GM23338 (cell line): ENCODE results near the gene LRRC28. TPM values are rescaled to one million over a fixed set of nuclear protein-coding genes. Genes with fewer than 3 reads are reported as not detected.

ENCODE experiments used
- ATAC-seq: fragments of 200-7000 bp; cut with Tn5 transposase; 3 replicates; pipeline ENCODE4 v1.9.1; 2020
- DNase-seq: peaks from one replicate; pipeline ENCODE4 v3.0.0-alpha.2; 2015; ENCODE audit warnings: low spot score
- H2AFZ ChIP-seq: fragments of 200-600 bp; sonication (generic); 2 replicates; pipeline ENCODE4 v1.8.0; 2016; ENCODE audit warnings: antibody characterized with exemption, mild to moderate bottlenecking, moderate library complexity
- H3F3A ChIP-seq: fragments of 200-600 bp; sonication (generic); replicated peaks from 2 replicates; pipeline ENCODE4 v1.8.0; 2017; ENCODE audit warnings: antibody characterized with exemption, mixed run types, low read depth
- H3K27ac ChIP-seq: fragments of 200-600 bp; sonication (generic); 2 replicates; pipeline ENCODE4 v1.6.1; 2016; ENCODE audit warnings: low read depth
- H3K27me3 ChIP-seq: fragments of 200-600 bp; sonication (generic); 2 replicates; pipeline ENCODE4 v1.8.0; 2016; ENCODE audit warnings: mild to moderate bottlenecking, mixed run types, moderate library complexity; ENCODE audit not compliant: insufficient read depth
- H3K36me3 ChIP-seq: fragments of 200-600 bp; sonication (generic); 2 replicates; pipeline ENCODE4 v1.8.0; 2016; ENCODE audit warnings: mild to moderate bottlenecking; ENCODE audit not compliant: insufficient read depth
- H3K4me1 ChIP-seq: fragments of 200-600 bp; sonication (generic); 2 replicates; pipeline ENCODE4 v1.8.0; 2016; ENCODE audit warnings: mild to moderate bottlenecking, moderate library complexity; ENCODE audit not compliant: insufficient read depth
- H3K4me2 ChIP-seq: fragments of 200-600 bp; sonication (generic); 2 replicates; pipeline ENCODE4 v1.7.1; 2017; ENCODE audit warnings: mixed run types
- H3K4me3 ChIP-seq: fragments of 200-600 bp; sonication (generic); 2 replicates; pipeline ENCODE4 v1.6.1; 2016; ENCODE audit warnings: mixed run types
- H3K79me2 ChIP-seq: fragments of 200-600 bp; sonication (generic); replicated peaks from 2 replicates; pipeline ENCODE4 v1.8.0; 2017; ENCODE audit warnings: mild to moderate bottlenecking; ENCODE audit not compliant: insufficient read depth
- H3K9me2 ChIP-seq: fragments of 200-600 bp; sonication (generic); 2 replicates; pipeline ENCODE4 v1.8.0; 2017; ENCODE audit not compliant: insufficient read depth
- H4K20me1 ChIP-seq: fragments of 200-600 bp; sonication (generic); replicated peaks from 2 replicates; pipeline ENCODE4 v1.8.0; 2017; ENCODE audit warnings: mild to moderate bottlenecking; ENCODE audit not compliant: insufficient read depth
- H3K27ac Mint-ChIP-seq: 2 replicates; pipeline ENCODE4 v1.8.0; 2020; ENCODE audit warnings: inconsistent platforms, mild to moderate bottlenecking, moderate library complexity, mixed read lengths
- H3K27me3 Mint-ChIP-seq: 3 replicates; pipeline ENCODE4 v1.8.0; 2022; ENCODE audit warnings: low read depth, mild to moderate bottlenecking, moderate library complexity, mixed read lengths, inconsistent platforms; ENCODE audit not compliant: insufficient read depth, poor library complexity
- H3K36me3 Mint-ChIP-seq: 3 replicates; pipeline ENCODE4 v1.8.0; 2021; ENCODE audit warnings: low read depth, mild to moderate bottlenecking, inconsistent platforms, moderate library complexity, mixed read lengths
- H3K4me1 Mint-ChIP-seq: 3 replicates; pipeline ENCODE4 v1.8.0; 2020; ENCODE audit warnings: mild to moderate bottlenecking, inconsistent platforms, mixed read lengths
- H3K4me3 Mint-ChIP-seq: 3 replicates; pipeline ENCODE4 v1.8.0; 2021; ENCODE audit warnings: moderate library complexity, mild to moderate bottlenecking, inconsistent platforms, mixed read lengths
- H3K9me3 Mint-ChIP-seq: 3 replicates; pipeline ENCODE4 v1.8.0; 2020; ENCODE audit warnings: moderate library complexity, mild to moderate bottlenecking, inconsistent platforms, mixed read lengths
- EZH2 ChIP-seq: fragments of 200-600 bp; sonication (generic); IDR thresholded peaks from one replicate; pipeline ENCODE4 v1.8.0; 2017; ENCODE audit warnings: antibody characterized with exemption, mild to moderate bottlenecking, low read depth; ENCODE audit not compliant: unreplicated experiment
- POLR2AphosphoS5 ChIP-seq: IDR thresholded peaks from 2 replicates; pipeline ENCODE4 v1.6.1; 2016; ENCODE audit warnings: antibody characterized with exemption, low read depth
- STAT1 ChIP-seq: IDR thresholded peaks from one replicate; pipeline ENCODE4 v1.6.1; 2016; ENCODE audit warnings: antibody characterized with exemption; ENCODE audit not compliant: unreplicated experiment
- ZNF331 ChIP-seq: fragments of 250-450 bp; sonication (Bioruptor Pico); IDR thresholded peaks from 2 replicates; pipeline ENCODE4 v1.5.0; 2020; ENCODE audit warnings: low read depth, mild to moderate bottlenecking, moderate library complexity
- polyA plus RNA-seq: library from polyadenylated mRNA; unstranded; fragments of >200 nt; fragmentation: Nextera tagmentation; extraction: Ambion mirVana; gene quantifications from 2 replicates; pipeline ENCODE4 v1.2.1, GENCODE V29; 2016
- total RNA-seq: library from RNA; depleted of rRNA; stranded (reverse); fragments of >200 nt; shearing (Covaris generic); gene quantifications from 2 replicates; pipeline ENCODE4 v1.2.3, GENCODE V29; 2014
- TF ChIP-seq, protein P1 (sequence below): IDR thresholded peaks from one replicate; pipeline ENCODE4 v1.6.1; 2018; ENCODE audit warnings: antibody characterized with exemption; ENCODE audit not compliant: unreplicated experiment
- TF ChIP-seq, protein P2 (sequence below): fragments of 250-450 bp; sonication (Bioruptor Pico); IDR thresholded peaks from 2 replicates; pipeline ENCODE4 v1.5.0; 2020; ENCODE audit warnings: mild to moderate bottlenecking, moderate library complexity

LRRC28 gene
- total and polyA plus RNA-seq, 2 experiments from 2014 or later = 12.9 to 28.4 TPM

DNA sequence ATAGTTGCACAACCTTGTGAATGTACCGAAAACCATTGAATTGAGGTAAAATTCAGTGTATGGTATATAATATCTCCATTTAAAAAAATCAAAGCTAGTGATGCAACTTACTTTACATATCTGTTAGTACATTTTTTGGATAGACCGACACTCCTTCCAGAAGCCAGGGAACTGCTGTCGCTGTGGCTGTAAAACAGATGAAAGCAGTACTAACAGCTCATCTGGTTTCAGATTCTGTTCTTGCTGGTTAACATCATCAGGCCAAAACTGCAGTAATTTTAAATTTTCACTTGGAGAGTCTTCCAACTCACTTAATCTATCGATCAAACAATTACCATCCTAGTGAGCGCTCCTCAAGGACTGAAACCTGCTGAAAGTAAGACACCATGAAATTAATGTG is 145.1 kb downstream of the LRRC28 start:
- H3K4me3 ChIP-seq = no peak overlapping the region
- peaks cover 4% of the 10 kb centered on the region; the same call in 1 of the 3 replicates for H3K4me1 Mint-ChIP-seq
- DNase-seq = no peak
- H3K4me3 Mint-ChIP-seq = no peak overlapping the region
- H3K9me2 ChIP-seq = no peaks in the 10 kb centered on the region
- no peaks in the 10 kb centered on the region; the same call in 2 of the 3 replicates for H3K36me3 Mint-ChIP-seq
- peaks cover 2% of the 10 kb centered on the region for H3K27me3 Mint-ChIP-seq
- no peaks in the 10 kb centered on the region for H3K36me3 ChIP-seq
- ATAC-seq = no peak
- no peak overlapping the region for H3K4me2 ChIP-seq
- H3K79me2 ChIP-seq = no peaks in the 10 kb centered on the region
- H3K27ac Mint-ChIP-seq = no peak overlapping the region
- no peaks in the 10 kb centered on the region; the same call in 2 of the 3 replicates for H3K9me3 Mint-ChIP-seq
- TF ChIP-seq, protein P1, sequence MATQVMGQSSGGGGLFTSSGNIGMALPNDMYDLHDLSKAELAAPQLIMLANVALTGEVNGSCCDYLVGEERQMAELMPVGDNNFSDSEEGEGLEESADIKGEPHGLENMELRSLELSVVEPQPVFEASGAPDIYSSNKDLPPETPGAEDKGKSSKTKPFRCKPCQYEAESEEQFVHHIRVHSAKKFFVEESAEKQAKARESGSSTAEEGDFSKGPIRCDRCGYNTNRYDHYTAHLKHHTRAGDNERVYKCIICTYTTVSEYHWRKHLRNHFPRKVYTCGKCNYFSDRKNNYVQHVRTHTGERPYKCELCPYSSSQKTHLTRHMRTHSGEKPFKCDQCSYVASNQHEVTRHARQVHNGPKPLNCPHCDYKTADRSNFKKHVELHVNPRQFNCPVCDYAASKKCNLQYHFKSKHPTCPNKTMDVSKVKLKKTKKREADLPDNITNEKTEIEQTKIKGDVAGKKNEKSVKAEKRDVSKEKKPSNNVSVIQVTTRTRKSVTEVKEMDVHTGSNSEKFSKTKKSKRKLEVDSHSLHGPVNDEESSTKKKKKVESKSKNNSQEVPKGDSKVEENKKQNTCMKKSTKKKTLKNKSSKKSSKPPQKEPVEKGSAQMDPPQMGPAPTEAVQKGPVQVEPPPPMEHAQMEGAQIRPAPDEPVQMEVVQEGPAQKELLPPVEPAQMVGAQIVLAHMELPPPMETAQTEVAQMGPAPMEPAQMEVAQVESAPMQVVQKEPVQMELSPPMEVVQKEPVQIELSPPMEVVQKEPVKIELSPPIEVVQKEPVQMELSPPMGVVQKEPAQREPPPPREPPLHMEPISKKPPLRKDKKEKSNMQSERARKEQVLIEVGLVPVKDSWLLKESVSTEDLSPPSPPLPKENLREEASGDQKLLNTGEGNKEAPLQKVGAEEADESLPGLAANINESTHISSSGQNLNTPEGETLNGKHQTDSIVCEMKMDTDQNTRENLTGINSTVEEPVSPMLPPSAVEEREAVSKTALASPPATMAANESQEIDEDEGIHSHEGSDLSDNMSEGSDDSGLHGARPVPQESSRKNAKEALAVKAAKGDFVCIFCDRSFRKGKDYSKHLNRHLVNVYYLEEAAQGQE = no peak
- TF ChIP-seq ZNF331 (CRISPR knock-in tag) = no peak
- TF ChIP-seq EZH2 = no peak
- TF ChIP-seq STAT1 = no peak
- TF ChIP-seq POLR2AphosphoS5 = no peak
- TF ChIP-seq, protein P2, sequence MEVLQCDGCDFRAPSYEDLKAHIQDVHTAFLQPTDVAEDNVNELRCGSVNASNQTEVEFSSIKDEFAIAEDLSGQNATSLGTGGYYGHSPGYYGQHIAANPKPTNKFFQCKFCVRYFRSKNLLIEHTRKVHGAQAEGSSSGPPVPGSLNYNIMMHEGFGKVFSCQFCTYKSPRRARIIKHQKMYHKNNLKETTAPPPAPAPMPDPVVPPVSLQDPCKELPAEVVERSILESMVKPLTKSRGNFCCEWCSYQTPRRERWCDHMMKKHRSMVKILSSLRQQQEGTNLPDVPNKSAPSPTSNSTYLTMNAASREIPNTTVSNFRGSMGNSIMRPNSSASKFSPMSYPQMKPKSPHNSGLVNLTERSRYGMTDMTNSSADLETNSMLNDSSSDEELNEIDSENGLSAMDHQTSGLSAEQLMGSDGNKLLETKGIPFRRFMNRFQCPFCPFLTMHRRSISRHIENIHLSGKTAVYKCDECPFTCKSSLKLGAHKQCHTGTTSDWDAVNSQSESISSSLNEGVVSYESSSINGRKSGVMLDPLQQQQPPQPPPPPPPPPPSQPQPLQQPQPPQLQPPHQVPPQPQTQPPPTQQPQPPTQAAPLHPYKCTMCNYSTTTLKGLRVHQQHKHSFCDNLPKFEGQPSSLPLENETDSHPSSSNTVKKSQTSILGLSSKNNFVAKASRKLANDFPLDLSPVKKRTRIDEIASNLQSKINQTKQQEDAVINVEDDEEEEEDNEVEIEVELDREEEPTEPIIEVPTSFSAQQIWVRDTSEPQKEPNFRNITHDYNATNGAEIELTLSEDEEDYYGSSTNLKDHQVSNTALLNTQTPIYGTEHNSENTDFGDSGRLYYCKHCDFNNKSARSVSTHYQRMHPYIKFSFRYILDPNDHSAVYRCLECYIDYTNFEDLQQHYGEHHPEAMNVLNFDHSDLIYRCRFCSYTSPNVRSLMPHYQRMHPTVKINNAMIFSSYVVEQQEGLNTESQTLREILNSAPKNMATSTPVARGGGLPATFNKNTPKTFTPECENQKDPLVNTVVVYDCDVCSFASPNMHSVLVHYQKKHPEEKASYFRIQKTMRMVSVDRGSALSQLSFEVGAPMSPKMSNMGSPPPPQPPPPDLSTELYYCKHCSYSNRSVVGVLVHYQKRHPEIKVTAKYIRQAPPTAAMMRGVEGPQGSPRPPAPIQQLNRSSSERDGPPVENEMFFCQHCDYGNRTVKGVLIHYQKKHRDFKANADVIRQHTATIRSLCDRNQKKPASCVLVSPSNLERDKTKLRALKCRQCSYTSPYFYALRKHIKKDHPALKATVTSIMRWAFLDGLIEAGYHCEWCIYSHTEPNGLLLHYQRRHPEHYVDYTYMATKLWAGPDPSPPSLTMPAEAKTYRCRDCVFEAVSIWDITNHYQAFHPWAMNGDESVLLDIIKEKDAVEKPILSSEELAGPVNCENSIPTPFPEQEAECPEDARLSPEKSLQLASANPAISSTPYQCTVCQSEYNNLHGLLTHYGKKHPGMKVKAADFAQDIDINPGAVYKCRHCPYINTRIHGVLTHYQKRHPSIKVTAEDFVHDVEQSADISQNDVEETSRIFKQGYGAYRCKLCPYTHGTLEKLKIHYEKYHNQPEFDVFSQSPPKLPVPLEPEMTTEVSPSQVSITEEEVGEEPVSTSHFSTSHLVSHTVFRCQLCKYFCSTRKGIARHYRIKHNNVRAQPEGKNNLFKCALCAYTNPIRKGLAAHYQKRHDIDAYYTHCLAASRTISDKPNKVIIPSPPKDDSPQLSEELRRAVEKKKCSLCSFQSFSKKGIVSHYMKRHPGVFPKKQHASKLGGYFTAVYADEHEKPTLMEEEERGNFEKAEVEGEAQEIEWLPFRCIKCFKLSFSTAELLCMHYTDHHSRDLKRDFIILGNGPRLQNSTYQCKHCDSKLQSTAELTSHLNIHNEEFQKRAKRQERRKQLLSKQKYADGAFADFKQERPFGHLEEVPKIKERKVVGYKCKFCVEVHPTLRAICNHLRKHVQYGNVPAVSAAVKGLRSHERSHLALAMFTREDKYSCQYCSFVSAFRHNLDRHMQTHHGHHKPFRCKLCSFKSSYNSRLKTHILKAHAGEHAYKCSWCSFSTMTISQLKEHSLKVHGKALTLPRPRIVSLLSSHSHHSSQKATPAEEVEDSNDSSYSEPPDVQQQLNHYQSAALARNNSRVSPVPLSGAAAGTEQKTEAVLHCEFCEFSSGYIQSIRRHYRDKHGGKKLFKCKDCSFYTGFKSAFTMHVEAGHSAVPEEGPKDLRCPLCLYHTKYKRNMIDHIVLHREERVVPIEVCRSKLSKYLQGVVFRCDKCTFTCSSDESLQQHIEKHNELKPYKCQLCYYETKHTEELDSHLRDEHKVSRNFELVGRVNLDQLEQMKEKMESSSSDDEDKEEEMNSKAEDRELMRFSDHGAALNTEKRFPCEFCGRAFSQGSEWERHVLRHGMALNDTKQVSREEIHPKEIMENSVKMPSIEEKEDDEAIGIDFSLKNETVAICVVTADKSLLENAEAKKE (CRISPR knock-in tag) = no peak
- no peaks in the 10 kb centered on the region for H3K27me3 ChIP-seq
- H4K20me1 ChIP-seq = no peaks in the 10 kb centered on the region
- no peaks in the 10 kb centered on the region for H3F3A ChIP-seq
- no peak overlapping the region for H3K27ac ChIP-seq
- no peaks in the 10 kb centered on the region for H3K4me1 ChIP-seq
- no peak overlapping the region for H2AFZ ChIP-seq
